Measurements from ENCODE around the gene KCNAB2. TPM values are rescaled to one million over a fixed set of nuclear protein-coding genes. Genes with fewer than 3 reads are reported as not detected.

KCNAB2 gene
- total RNA-seq, 6 experiments from 2014 or later, result 8.0 to 12.6 (median 10.7) TPM

- H3K27ac Mint-ChIP-seq, result no peak overlapping the region
- H3K4me3 Mint-ChIP-seq, result no peak overlapping the region
- TF ChIP-seq, protein P1, sequence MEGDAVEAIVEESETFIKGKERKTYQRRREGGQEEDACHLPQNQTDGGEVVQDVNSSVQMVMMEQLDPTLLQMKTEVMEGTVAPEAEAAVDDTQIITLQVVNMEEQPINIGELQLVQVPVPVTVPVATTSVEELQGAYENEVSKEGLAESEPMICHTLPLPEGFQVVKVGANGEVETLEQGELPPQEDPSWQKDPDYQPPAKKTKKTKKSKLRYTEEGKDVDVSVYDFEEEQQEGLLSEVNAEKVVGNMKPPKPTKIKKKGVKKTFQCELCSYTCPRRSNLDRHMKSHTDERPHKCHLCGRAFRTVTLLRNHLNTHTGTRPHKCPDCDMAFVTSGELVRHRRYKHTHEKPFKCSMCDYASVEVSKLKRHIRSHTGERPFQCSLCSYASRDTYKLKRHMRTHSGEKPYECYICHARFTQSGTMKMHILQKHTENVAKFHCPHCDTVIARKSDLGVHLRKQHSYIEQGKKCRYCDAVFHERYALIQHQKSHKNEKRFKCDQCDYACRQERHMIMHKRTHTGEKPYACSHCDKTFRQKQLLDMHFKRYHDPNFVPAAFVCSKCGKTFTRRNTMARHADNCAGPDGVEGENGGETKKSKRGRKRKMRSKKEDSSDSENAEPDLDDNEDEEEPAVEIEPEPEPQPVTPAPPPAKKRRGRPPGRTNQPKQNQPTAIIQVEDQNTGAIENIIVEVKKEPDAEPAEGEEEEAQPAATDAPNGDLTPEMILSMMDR (IDR thresholded peaks at IDR 0.05), result no peak
- H3K27me3 Mint-ChIP-seq (ENCODE audit: insufficient read depth), result peaks cover 2% of the 10 kb centered on the region
- no peaks in the 10 kb centered on the region for H3K36me3 Mint-ChIP-seq (ENCODE audit: low read depth)
- H3K9me3 Mint-ChIP-seq, result no peaks in the 10 kb centered on the region
- DNase-seq, result no peak
- H3K4me1 Mint-ChIP-seq (ENCODE audit: low read depth), result no peaks in the 10 kb centered on the region
Measured at GRCh38 chr1:6090288-6090687, 44.6 kb downstream of the KCNAB2 start.

- peaks cover 2% of the 10 kb centered on the region for H3K27me3 Mint-ChIP-seq (ENCODE audit: insufficient read depth)
- no peaks in the 10 kb centered on the region for H3K9me3 Mint-ChIP-seq
Measured at GRCh38 chr1:6090996-6091822, 45.5 kb downstream of the KCNAB2 start.

DNA sequence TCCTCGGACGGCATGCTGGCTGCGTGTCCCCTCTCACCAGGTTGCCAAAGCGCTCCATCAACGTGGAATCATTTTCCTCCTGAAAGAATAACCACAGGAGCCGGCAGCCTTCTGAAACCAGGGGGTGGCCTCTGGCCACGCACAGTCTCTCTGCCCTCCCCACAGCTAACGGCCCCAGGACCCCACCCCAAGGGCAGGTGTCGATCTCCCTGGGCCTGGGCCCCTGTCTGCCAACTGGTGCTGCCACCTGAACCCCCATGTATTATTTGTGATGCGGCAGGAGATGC, 46.1 kb downstream of the KCNAB2 start:
- Mint-ChIP-seq H3K9me3 (no peaks in the 10 kb centered on the region), H3K4me1 (ENCODE audit: low read depth) (no peaks in the 10 kb centered on the region), H3K36me3 (ENCODE audit: low read depth) (no peaks in the 10 kb centered on the region), H3K27ac (no peak overlapping the region), H3K27me3 (ENCODE audit: insufficient read depth) (peaks cover 2% of the 10 kb centered on the region), H3K4me3 (no peak overlapping the region)
- DNase-seq, result no peak
- TF ChIP-seq, protein P1 (IDR thresholded peaks at IDR 0.05), result no peak

More at GRCh38 chr1:6090996-6091822, 45.5 kb downstream of the KCNAB2 start:
- no peaks in the 10 kb centered on the region for H3K4me1 Mint-ChIP-seq (ENCODE audit: low read depth)
- H3K4me3 Mint-ChIP-seq, result no peak overlapping the region
- H3K27ac Mint-ChIP-seq, result no peak overlapping the region
- H3K36me3 Mint-ChIP-seq (ENCODE audit: low read depth), result no peaks in the 10 kb centered on the region
- TF ChIP-seq, protein P1 (IDR thresholded peaks at IDR 0.05), result no peak
- DNase-seq, result no peak

- TF ChIP-seq, protein P1 (IDR thresholded peaks at IDR 0.05), result no peak
- H3K9me3 Mint-ChIP-seq, result no peaks in the 10 kb centered on the region
- peaks cover 1% of the 10 kb centered on the region for H3K4me1 Mint-ChIP-seq (ENCODE audit: low read depth)
- no peak overlapping the region for H3K4me3 Mint-ChIP-seq
- no peak for DNase-seq
- H3K27ac Mint-ChIP-seq, result no peak overlapping the region
- no peaks in the 10 kb centered on the region for H3K36me3 Mint-ChIP-seq (ENCODE audit: low read depth)
- peaks cover 2% of the 10 kb centered on the region for H3K27me3 Mint-ChIP-seq (ENCODE audit: insufficient read depth)
Measured at GRCh38 chr1:6092211-6092610, 46.5 kb downstream of the KCNAB2 start.

DNA sequence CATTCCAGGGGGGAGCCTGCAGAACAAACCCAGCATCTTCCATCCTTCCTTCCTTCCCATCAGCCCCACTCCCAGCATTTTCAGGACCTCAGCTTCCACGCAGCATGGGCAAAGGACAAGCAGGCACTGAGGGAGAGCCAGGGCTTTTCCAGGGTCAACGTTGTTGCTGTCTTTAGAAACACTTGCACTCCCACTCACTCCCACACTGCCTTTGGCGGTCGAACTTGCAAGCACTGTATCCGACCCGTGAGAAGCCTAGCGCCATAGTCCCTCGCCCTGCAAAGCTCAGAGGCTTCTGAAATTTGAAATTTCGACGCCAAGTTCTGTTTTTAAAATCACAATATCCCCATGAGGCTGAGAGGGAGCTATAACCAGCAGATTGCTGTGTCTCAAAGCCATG, 47.4 kb downstream of the KCNAB2 start:
- H3K27ac Mint-ChIP-seq, result no peak overlapping the region
- no peak for DNase-seq
- H3K4me1 Mint-ChIP-seq (ENCODE audit: low read depth), result peaks cover 10% of the 10 kb centered on the region
- TF ChIP-seq, protein P1 (IDR thresholded peaks at IDR 0.05), result no peak
- no peak overlapping the region for H3K4me3 Mint-ChIP-seq
- no peaks in the 10 kb centered on the region for H3K36me3 Mint-ChIP-seq (ENCODE audit: low read depth)
- peaks cover 4% of the 10 kb centered on the region for H3K27me3 Mint-ChIP-seq (ENCODE audit: insufficient read depth)
- no peaks in the 10 kb centered on the region for H3K9me3 Mint-ChIP-seq
